ENCODE results near the gene CREB1. TPM values are rescaled to one million over a fixed set of nuclear protein-coding genes. Genes with fewer than 3 reads are reported as not detected.

The CREB1 gene
- total RNA-seq (10 to 100 TPM; 62.0 to 88.7 TPM), polyA plus RNA-seq (1 to 10 TPM; 8.4 to 9.3 TPM)
- long read RNA-seq, donor 1, full-length matches to known transcripts, result 56 of 86 reads
- long read RNA-seq, donor 1, partial matches to known transcripts, result 8 of 86 reads
- long read RNA-seq, donor 1, other reads (novel, unspliced or antisense), result 22 of 86 reads
- long read RNA-seq, donor 2, full-length matches to known transcripts, result 9 of 35 reads
- long read RNA-seq, donor 2, partial matches to known transcripts, result 7 of 35 reads
- long read RNA-seq, donor 2, other reads (novel, unspliced or antisense), result 19 of 35 reads

- DNase-seq (peak; percentile 99 to 100), ATAC-seq (ENCODE audit: low FRiP score) (peak; percentile 99)
- no peaks in the 10 kb centered on the region for H3K9me3 ChIP-seq (ENCODE audit: control insufficient read depth, low read length)
- H3K27ac ChIP-seq (ENCODE audit: low read depth in 1 of 2, low read length in 2 of 2), result peak within 1 kb of the TSS; percentile 99 to 100
- no peaks in the 10 kb centered on the region for H3K36me3 ChIP-seq (ENCODE audit: control insufficient read depth in 1 of 2, insufficient read depth in 2 of 2, low read length in 1 of 2)
- peaks cover 0 to 3% of the 10 kb centered on the region in 2 donors for H3K4me1 ChIP-seq (ENCODE audit: control insufficient read depth in 1 of 2, insufficient read depth in 2 of 2, low read length in 2 of 2)
- H3K4me3 ChIP-seq (ENCODE audit: low read length in 2 of 2), result peak within 1 kb of the TSS; percentile 96 to 100
- no peaks in the 10 kb centered on the region for H3K27me3 ChIP-seq (ENCODE audit: control insufficient read depth in 1 of 2, insufficient read depth in 2 of 2, low read length in 1 of 2)
- 0% methylated on average over 83 to 92 of the region's 92 CpGs for WGBS, 2 donors
- intact Hi-C loops (cut with DNase I), result loop anchor here (2.0 to 5.0 kb wide), 2 partner anchors 21 to 93 kb away; no protein-coding TSS in a partner anchor
Observed at GRCh38 chr2:207529330-207530159, at the start of gene CREB1. Gene CREB1 (plus strand): TSS chr2:207529962. CDS start chr2:207555636, 25,674 bp downstream.

- Histone ChIP-seq H3K27me3 (ENCODE audit: control insufficient read depth in 1 of 2, insufficient read depth in 2 of 2, low read length in 1 of 2) (no peaks in the 10 kb centered on the region), H3K27ac (ENCODE audit: low read depth in 1 of 2, low read length in 2 of 2) (no peak overlapping the region), H3K4me1 (ENCODE audit: control insufficient read depth in 1 of 2, insufficient read depth in 2 of 2, low read length in 2 of 2) (peaks cover 5 to 8% of the 10 kb centered on the region in 2 donors), H3K4me3 (ENCODE audit: low read length in 2 of 2) (no peak overlapping the region), H3K9me3 (ENCODE audit: control insufficient read depth, low read length) (no peaks in the 10 kb centered on the region), H3K36me3 (ENCODE audit: control insufficient read depth in 1 of 2, insufficient read depth in 2 of 2, low read length in 1 of 2) (no peaks in the 10 kb centered on the region)
- intact Hi-C loops (cut with DNase I), result loop anchor here in 1 of 2 donors (5.0 kb wide), 1 partner anchor 147 kb away; the partner anchor contains the start of gene METTL21A
- DNase-seq (no peak), ATAC-seq (ENCODE audit: low FRiP score) (no peak)
- 67 to 93% methylated on average over 4 of the region's 4 CpGs for WGBS, 2 donors
Observed at GRCh38 chr2:207480521-207481040, 49.2 kb upstream of the CREB1 start.

- H3K4me1 ChIP-seq (ENCODE audit: control insufficient read depth in 1 of 2, insufficient read depth in 2 of 2, low read length in 2 of 2), result peaks cover 5 to 8% of the 10 kb centered on the region in 2 donors
- no peak overlapping the region for H3K27ac ChIP-seq (ENCODE audit: low read depth in 1 of 2, low read length in 2 of 2)
- ATAC-seq (ENCODE audit: low FRiP score) (no peak), DNase-seq (no peak)
- no peak overlapping the region for H3K4me3 ChIP-seq (ENCODE audit: low read length in 2 of 2)
- 44 to 52% methylated on average over 3 of the region's 3 CpGs for WGBS, 2 donors
- H3K36me3 ChIP-seq (ENCODE audit: control insufficient read depth in 1 of 2, insufficient read depth in 2 of 2, low read length in 1 of 2), result no peaks in the 10 kb centered on the region
- intact Hi-C loops (cut with DNase I), result loop anchor here in 1 of 2 donors (5.0 kb wide), 1 partner anchor 145 kb away; the partner anchor contains the start of gene METTL21A
- no peaks in the 10 kb centered on the region for H3K9me3 ChIP-seq (ENCODE audit: control insufficient read depth, low read length)
- no peaks in the 10 kb centered on the region for H3K27me3 ChIP-seq (ENCODE audit: control insufficient read depth in 1 of 2, insufficient read depth in 2 of 2, low read length in 1 of 2)
Observed at GRCh38 chr2:207481924-207482323, 47.8 kb upstream of the CREB1 start.

DNA sequence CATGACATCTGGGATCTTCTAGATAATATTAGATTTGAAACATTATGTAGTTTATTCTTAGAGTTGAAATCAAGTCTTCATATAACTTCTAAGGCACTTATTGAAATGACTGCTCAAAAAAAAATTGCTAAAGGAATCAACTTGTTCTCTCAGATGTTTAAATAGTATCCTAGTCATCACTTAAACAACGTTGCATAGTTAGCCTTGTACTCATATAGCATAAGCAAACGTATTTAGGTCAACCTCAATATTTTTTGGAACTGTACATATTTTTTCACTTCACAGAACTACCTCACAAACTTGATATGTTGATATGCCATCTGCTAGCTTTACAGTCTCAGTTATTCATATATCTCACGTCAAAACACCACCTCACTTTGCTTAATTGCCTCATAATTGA lies 47.1 kb upstream of the CREB1 start:
- Histone ChIP-seq H3K4me3 (ENCODE audit: low read length in 2 of 2) (no peak overlapping the region), H3K36me3 (ENCODE audit: control insufficient read depth in 1 of 2, insufficient read depth in 2 of 2, low read length in 1 of 2) (no peaks in the 10 kb centered on the region), H3K9me3 (ENCODE audit: control insufficient read depth, low read length) (no peaks in the 10 kb centered on the region), H3K4me1 (ENCODE audit: control insufficient read depth in 1 of 2, insufficient read depth in 2 of 2, low read length in 2 of 2) (peaks cover 5 to 8% of the 10 kb centered on the region in 2 donors), H3K27ac (ENCODE audit: low read depth in 1 of 2, low read length in 2 of 2) (no peak overlapping the region), H3K27me3 (ENCODE audit: control insufficient read depth in 1 of 2, insufficient read depth in 2 of 2, low read length in 1 of 2) (no peaks in the 10 kb centered on the region)
- intact Hi-C loops (cut with DNase I), result loop anchor here in 1 of 2 donors (5.0 kb wide), 1 partner anchor 145 kb away; the partner anchor contains the start of gene METTL21A
- no peak for ATAC-seq (ENCODE audit: low FRiP score)
- no peak for DNase-seq
- 45 to 51% methylated on average over 3 of the region's 3 CpGs for WGBS, 2 donors

DNA sequence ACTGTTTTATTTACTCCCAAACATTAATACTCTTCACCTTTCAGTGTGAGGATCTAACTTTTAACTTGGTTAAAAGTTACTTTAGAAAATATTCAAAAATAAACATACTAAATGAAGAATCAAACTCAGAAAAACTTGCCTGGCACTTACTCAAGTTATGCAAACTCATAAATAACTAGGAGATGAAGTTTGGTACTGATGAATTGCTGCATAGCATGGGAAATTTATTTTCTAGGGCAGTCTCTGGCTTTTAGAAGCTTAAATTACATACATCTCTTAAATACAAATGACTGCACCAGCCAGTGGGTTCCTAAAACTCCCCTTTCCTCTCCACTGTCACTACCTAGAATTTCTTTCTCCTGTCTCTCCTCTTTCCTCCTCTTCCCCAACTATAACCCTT lies 46.7 kb upstream of the CREB1 start:
- intact Hi-C loops (cut with DNase I), result loop anchor here in 1 of 2 donors (5.0 kb wide), 1 partner anchor 144 kb away; the partner anchor contains the start of gene METTL21A
- DNase-seq (no peak), ATAC-seq (ENCODE audit: low FRiP score) (no peak)
- H3K4me1 ChIP-seq (ENCODE audit: control insufficient read depth in 1 of 2, insufficient read depth in 2 of 2, low read length in 2 of 2), result peaks cover 5 to 8% of the 10 kb centered on the region in 2 donors
- H3K36me3 ChIP-seq (ENCODE audit: control insufficient read depth in 1 of 2, insufficient read depth in 2 of 2, low read length in 1 of 2), result no peaks in the 10 kb centered on the region
- H3K27me3 ChIP-seq (ENCODE audit: control insufficient read depth in 1 of 2, insufficient read depth in 2 of 2, low read length in 1 of 2), result no peaks in the 10 kb centered on the region
- H3K27ac ChIP-seq (ENCODE audit: low read depth in 1 of 2, low read length in 2 of 2), result no peak overlapping the region
- no peak overlapping the region for H3K4me3 ChIP-seq (ENCODE audit: low read length in 2 of 2)
- no peaks in the 10 kb centered on the region for H3K9me3 ChIP-seq (ENCODE audit: control insufficient read depth, low read length)

DNA sequence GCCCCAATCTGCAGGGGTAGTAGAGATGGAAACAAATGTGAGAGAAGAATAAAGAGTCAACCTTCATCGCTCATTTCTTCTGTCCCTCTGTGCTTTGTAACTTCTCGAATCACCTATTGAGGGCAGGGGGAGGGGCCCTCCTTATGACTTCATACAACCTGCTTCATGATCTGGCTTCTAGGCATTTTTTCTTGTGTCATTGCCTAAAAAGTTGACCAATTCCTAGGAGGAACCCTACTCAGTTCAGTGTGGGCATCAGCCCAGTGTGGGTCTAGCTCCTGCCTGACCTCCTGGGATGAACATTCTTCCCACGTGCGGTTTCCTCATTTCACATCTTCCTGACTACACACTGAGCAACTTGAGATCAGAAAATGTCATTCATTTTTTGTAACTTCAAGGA lies 46.3 kb upstream of the CREB1 start:
- DNase-seq (no peak), ATAC-seq (ENCODE audit: low FRiP score) (no peak)
- intact Hi-C loops (cut with DNase I), result loop anchor here in 1 of 2 donors (5.0 kb wide), 1 partner anchor 144 kb away; the partner anchor contains the start of gene METTL21A
- no peaks in the 10 kb centered on the region for H3K27me3 ChIP-seq (ENCODE audit: control insufficient read depth in 1 of 2, insufficient read depth in 2 of 2, low read length in 1 of 2)
- WGBS, 2 donors, result 60 to 73% methylated on average over 4 of the region's 4 CpGs
- H3K36me3 ChIP-seq (ENCODE audit: control insufficient read depth in 1 of 2, insufficient read depth in 2 of 2, low read length in 1 of 2), result no peaks in the 10 kb centered on the region
- H3K9me3 ChIP-seq (ENCODE audit: control insufficient read depth, low read length), result no peaks in the 10 kb centered on the region
- peaks cover 5 to 8% of the 10 kb centered on the region in 2 donors for H3K4me1 ChIP-seq (ENCODE audit: control insufficient read depth in 1 of 2, insufficient read depth in 2 of 2, low read length in 2 of 2)
- H3K27ac ChIP-seq (ENCODE audit: low read depth in 1 of 2, low read length in 2 of 2), result no peak overlapping the region
- H3K4me3 ChIP-seq (ENCODE audit: low read length in 2 of 2), result no peak overlapping the region

DNA sequence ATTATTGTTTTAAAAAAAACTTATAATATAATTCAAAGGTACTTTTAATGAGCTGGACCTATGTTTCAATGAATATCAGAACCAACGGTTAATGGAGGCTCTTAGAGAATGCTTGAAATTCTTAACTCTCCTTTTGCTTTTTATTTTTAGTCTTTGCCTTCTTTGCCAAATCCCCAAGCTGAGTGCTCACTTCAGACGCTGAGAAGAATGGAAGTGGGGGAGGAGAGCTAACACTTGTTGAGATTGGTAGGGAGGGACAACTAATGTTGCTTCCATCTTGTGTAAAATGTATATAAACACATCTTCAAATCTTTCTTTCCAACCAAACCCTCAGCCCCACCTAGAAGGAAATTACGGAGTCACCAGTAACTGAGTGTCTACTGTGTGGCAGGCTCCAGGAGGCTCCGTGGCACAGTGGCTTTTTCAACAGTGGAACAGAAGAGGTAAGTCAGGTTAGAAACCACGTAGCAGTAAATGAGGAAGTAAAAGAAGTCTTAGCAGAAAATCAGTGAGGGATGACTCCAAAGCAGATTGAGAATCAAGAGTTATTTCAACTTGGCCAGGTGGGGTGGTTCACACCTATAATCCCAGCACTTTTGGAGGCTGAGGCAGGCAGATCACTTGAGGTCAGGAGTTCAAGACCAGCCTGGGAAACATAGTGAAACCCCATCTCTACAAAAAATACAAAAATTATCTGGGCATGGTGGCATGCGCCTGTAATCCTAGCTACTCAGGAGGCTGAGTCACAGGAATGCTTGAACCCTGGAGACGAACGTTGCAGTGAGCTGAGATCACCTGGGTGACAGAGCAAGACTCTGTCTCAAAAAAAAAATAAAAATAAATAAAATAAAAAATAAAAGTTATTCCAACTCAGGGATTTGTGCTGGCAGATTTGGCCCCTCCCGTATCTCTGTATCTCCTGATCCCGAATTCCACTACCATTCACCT lies 45.0 kb upstream of the CREB1 start:
- Histone ChIP-seq H3K4me1 (ENCODE audit: control insufficient read depth in 1 of 2, insufficient read depth in 2 of 2, low read length in 2 of 2) (peaks cover 5 to 8% of the 10 kb centered on the region in 2 donors), H3K27me3 (ENCODE audit: control insufficient read depth in 1 of 2, insufficient read depth in 2 of 2, low read length in 1 of 2) (no peaks in the 10 kb centered on the region), H3K36me3 (ENCODE audit: control insufficient read depth in 1 of 2, insufficient read depth in 2 of 2, low read length in 1 of 2) (no peaks in the 10 kb centered on the region), H3K9me3 (ENCODE audit: control insufficient read depth, low read length) (no peaks in the 10 kb centered on the region), H3K27ac (ENCODE audit: low read depth in 1 of 2, low read length in 2 of 2) (peak overlapping the region in 1 of 2 donors; percentile 48), H3K4me3 (ENCODE audit: low read length in 2 of 2) (no peak overlapping the region)
- no peak for ATAC-seq (ENCODE audit: low FRiP score)
- intact Hi-C loops (cut with DNase I), result loop anchor here in 1 of 2 donors (2.0 to 5.0 kb wide), 2 partner anchors 20 to 143 kb away; partner anchors contain the start of gene METTL21A
- 50% methylated on average over 10 of the region's 10 CpGs for WGBS, 2 donors
- no peak for DNase-seq

Measured in aorta (tissue), 5 donors.